ENCODE results near the gene MYO3A. TPM values are rescaled to one million over a fixed set of nuclear protein-coding genes. Genes with fewer than 3 reads are reported as not detected.
"Not testable (repeated sequence)": the region's sequence is repeated elsewhere in the genome, so short reads cannot be mapped to it uniquely, and the experiment has no call there.

MYO3A gene
- total and polyA plus RNA-seq, 2 donors from 2014 or later = 1.9 to 3.1 TPM

DNA sequence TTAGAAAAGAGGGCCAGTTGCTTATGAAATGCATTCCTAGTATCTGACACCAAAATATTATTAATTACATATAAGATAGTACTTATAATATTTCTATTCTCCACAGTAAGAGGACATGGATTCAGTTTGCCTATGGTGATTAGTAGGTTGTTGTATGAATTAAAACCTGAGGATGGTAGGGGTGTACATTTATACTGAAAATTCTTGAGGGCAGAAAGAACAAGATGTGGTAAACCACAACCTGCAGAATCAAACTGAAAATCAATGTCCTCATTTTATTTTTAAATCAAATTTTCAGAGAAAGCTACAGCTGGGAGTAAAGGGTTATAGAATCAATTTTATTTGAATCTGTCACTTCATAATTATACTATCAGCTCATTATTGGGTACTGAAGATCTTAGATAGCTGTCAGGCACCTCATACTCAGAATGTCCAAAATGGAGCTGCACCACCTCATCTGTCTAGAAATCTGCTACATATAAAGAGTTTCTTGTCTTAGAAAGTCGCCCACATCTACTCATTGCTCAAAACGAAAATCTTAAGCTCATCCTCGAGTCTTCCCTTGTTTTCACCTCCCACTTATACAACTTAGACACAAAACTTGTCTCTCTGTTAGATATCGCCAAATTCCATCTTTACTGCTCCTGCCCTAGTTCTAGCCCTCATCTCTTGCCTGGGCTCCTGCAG is 65.4 kb downstream of the MYO3A start:
- DNase-seq (no peak), FAIRE-seq (no peak)
- Histone ChIP-seq H3K4me1 (ENCODE audit: control insufficient read depth in 2 of 3, insufficient read depth in 2 of 3, low read depth in 1 of 3, low read length in 3 of 3) (no peaks in the 10 kb centered on the region), H3K4me3 (ENCODE audit: low read length in 3 of 3) (no peak overlapping the region), H3K27ac (ENCODE audit: low read depth in 2 of 2, low read length in 2 of 2) (no peak overlapping the region), H3K36me3 (ENCODE audit: control insufficient read depth in 2 of 3, insufficient read depth in 3 of 3, low read length in 3 of 3) (no peaks in the 10 kb centered on the region), H3K9me3 (ENCODE audit: control insufficient read depth in 2 of 3, insufficient read depth in 1 of 3, low read length in 3 of 3) (no peaks in the 10 kb centered on the region), H3K9ac (ENCODE audit: low read length in 3 of 3) (no peak overlapping the region), H3K27me3 (ENCODE audit: control insufficient read depth, insufficient read depth, low read length) (no peaks in the 10 kb centered on the region)
- intact Hi-C loops (cut with DNase I) = no loop called here
- TF ChIP-seq, protein P1, sequence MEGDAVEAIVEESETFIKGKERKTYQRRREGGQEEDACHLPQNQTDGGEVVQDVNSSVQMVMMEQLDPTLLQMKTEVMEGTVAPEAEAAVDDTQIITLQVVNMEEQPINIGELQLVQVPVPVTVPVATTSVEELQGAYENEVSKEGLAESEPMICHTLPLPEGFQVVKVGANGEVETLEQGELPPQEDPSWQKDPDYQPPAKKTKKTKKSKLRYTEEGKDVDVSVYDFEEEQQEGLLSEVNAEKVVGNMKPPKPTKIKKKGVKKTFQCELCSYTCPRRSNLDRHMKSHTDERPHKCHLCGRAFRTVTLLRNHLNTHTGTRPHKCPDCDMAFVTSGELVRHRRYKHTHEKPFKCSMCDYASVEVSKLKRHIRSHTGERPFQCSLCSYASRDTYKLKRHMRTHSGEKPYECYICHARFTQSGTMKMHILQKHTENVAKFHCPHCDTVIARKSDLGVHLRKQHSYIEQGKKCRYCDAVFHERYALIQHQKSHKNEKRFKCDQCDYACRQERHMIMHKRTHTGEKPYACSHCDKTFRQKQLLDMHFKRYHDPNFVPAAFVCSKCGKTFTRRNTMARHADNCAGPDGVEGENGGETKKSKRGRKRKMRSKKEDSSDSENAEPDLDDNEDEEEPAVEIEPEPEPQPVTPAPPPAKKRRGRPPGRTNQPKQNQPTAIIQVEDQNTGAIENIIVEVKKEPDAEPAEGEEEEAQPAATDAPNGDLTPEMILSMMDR (IDR thresholded peaks at IDR 0.05; ENCODE audit: borderline replicate concordance, extremely low read depth, insufficient read depth) = no peak

- no peaks in the 10 kb centered on the region for H3K4me1 ChIP-seq (ENCODE audit: control insufficient read depth in 2 of 3, insufficient read depth in 2 of 3, low read depth in 1 of 3, low read length in 3 of 3)
- H3K27me3 ChIP-seq (ENCODE audit: control insufficient read depth, insufficient read depth, low read length) = no peaks in the 10 kb centered on the region
- H3K27ac ChIP-seq (ENCODE audit: low read depth in 2 of 2, low read length in 2 of 2) = no peak overlapping the region
- intact Hi-C loops (cut with DNase I) = no loop called here
- DNase-seq = no peak
- TF ChIP-seq, protein P1 (IDR thresholded peaks at IDR 0.05; ENCODE audit: borderline replicate concordance, extremely low read depth, insufficient read depth) = no peak
- FAIRE-seq = no peak
- no peaks in the 10 kb centered on the region for H3K36me3 ChIP-seq (ENCODE audit: control insufficient read depth in 2 of 3, insufficient read depth in 3 of 3, low read length in 3 of 3)
- H3K9me3 ChIP-seq (ENCODE audit: control insufficient read depth in 2 of 3, insufficient read depth in 1 of 3, low read length in 3 of 3) = no peaks in the 10 kb centered on the region
- no peak overlapping the region for H3K4me3 ChIP-seq (ENCODE audit: low read length in 3 of 3)
- no peak overlapping the region for H3K9ac ChIP-seq (ENCODE audit: low read length in 3 of 3)
Measured at GRCh38 chr10:26000971-26001370, 66.9 kb downstream of the MYO3A start.

GRCh38 chr10:26002466-26002865 is 68.4 kb downstream of the MYO3A start:
- H3K9ac ChIP-seq (ENCODE audit: low read length in 3 of 3); H3K27me3 ChIP-seq (ENCODE audit: control insufficient read depth, insufficient read depth, low read length); FAIRE-seq; H3K36me3 ChIP-seq (ENCODE audit: control insufficient read depth in 2 of 3, insufficient read depth in 3 of 3, low read length in 3 of 3); DNase-seq; intact Hi-C loops (cut with DNase I); H3K4me1 ChIP-seq (ENCODE audit: control insufficient read depth in 2 of 3, insufficient read depth in 2 of 3, low read depth in 1 of 3, low read length in 3 of 3); H3K4me3 ChIP-seq (ENCODE audit: low read length in 3 of 3); H3K27ac ChIP-seq (ENCODE audit: low read depth in 2 of 2, low read length in 2 of 2); H3K9me3 ChIP-seq (ENCODE audit: control insufficient read depth in 2 of 3, insufficient read depth in 1 of 3, low read length in 3 of 3): not testable (repeated sequence)

DNA sequence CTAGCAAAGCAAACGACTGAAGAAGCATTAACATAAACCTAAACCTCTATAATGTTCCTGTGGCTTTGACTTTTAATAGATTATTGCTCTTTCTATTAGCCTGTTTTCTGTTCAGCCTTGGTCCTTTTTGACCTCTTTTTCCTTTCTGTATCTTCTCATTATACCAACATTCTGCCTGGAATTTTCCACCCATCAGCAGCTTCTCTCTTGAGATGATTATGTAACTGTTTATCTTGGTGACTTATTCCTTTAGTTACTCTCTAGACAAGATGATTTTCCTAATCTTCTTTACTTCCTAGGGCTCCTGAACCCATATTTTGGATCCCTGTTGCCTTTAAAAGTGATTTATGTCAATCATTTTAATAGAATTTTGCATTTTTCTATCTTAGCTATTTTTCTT is 81.1 kb downstream of the MYO3A start:
- Histone ChIP-seq H3K9ac (ENCODE audit: low read length in 3 of 3) (no peak overlapping the region), H3K9me3 (ENCODE audit: control insufficient read depth in 2 of 3, insufficient read depth in 1 of 3, low read length in 3 of 3) (peaks cover 0 to 4% (median 0%) of the 10 kb centered on the region in 3 donors), H3K4me3 (ENCODE audit: low read length in 3 of 3) (no peak overlapping the region), H3K27ac (ENCODE audit: low read depth in 2 of 2, low read length in 2 of 2) (no peak overlapping the region), H3K36me3 (ENCODE audit: control insufficient read depth in 2 of 3, insufficient read depth in 3 of 3, low read length in 3 of 3) (no peaks in the 10 kb centered on the region), H3K4me1 (ENCODE audit: control insufficient read depth in 2 of 3, insufficient read depth in 2 of 3, low read depth in 1 of 3, low read length in 3 of 3) (no peaks in the 10 kb centered on the region), H3K27me3 (ENCODE audit: control insufficient read depth, insufficient read depth, low read length) (no peaks in the 10 kb centered on the region)
- DNase-seq = no peak
- intact Hi-C loops (cut with DNase I) = no loop called here
- TF ChIP-seq, protein P1 (IDR thresholded peaks at IDR 0.05; ENCODE audit: borderline replicate concordance, extremely low read depth, insufficient read depth) = no peak
- no peak for FAIRE-seq

Measured in kidney (tissue), 14 donors.